B cell (primary cell): ENCODE results near the gene HSD17B12. TPM values are rescaled to one million over a fixed set of nuclear protein-coding genes. Genes with fewer than 3 reads are reported as not detected.

Experiments
- ATAC-seq: fragments of 200-7000 bp; cut with Tn5 transposase; one replicate; pipeline ENCODE4 v1.10.0; 2021; ENCODE audit warnings: low read depth, mild to moderate bottlenecking, moderate number of reproducible peaks, moderate library complexity
- CTCF ChIA-PET: fragments of 350-600 bp; sonication (Branson Sonifier 250); formaldehyde crosslinking; loops from one replicate; lab custom pipeline; 2021; ENCODE audit warnings: antibody characterized with exemption, inconsistent platforms; lab: Charles Lee
- POLR2A ChIA-PET: fragments of 350-600 bp; sonication (Branson Sonifier 250); formaldehyde crosslinking; loops from one replicate; lab custom pipeline; 2021; ENCODE audit warnings: antibody characterized with exemption; lab: Charles Lee
- DNase-seq: peaks from one replicate; pipeline ENCODE4 v3.0.0; 2013
- H2AFZ ChIP-seq: 2 replicates; pipeline ENCODE4 v1.6.1; 2012; ENCODE audit warnings: mild to moderate bottlenecking, low read depth, low read length; ENCODE audit not compliant: insufficient read depth, poor library complexity, severe bottlenecking
- H3K27ac ChIP-seq, 2 donors: 1 replicate in 1 of 2; 2 replicates in 1 of 2; pipeline ENCODE4 v1.5.1; 2012 to 2013; ENCODE audit warnings: low read length in 2 of 2, mild to moderate bottlenecking in 2 of 2, moderate library complexity in 1 of 2
- H3K27me3 ChIP-seq, 4 experiments: fragments of 200-600 bp in 1 of 4; sonication (generic) in 1 of 4; replicated peaks in 1 of 4; 1 replicate in 2 of 4; 2 replicates in 2 of 4; pipeline versions ENCODE4 v1.6.1 to v1.7.0; 2013 to 2016; ENCODE audit warnings: low read length in 3 of 4, mild to moderate bottlenecking in 2 of 4, mixed read lengths in 1 of 4, moderate library complexity in 1 of 4; ENCODE audit not compliant: insufficient read depth in 4 of 4, control insufficient read depth in 3 of 4; ENCODE audit errors: control extremely low read depth in 1 of 4
- H3K36me3 ChIP-seq, 2 experiments: replicated peaks in 1 of 2; 1 replicate in 1 of 2; 2 replicates in 1 of 2; pipeline versions ENCODE4 v1.6.1 to v1.7.1; 2013; ENCODE audit warnings: low read length in 1 of 2; ENCODE audit not compliant: insufficient read depth in 2 of 2, control insufficient read depth in 1 of 2; ENCODE audit errors: control extremely low read depth in 1 of 2, extremely low read depth in 1 of 2
- H3K4me1 ChIP-seq, 2 donors: fragments of 200-600 bp in 1 of 2; sonication (generic) in 1 of 2; 1 replicate in 1 of 2; 2 replicates in 1 of 2; pipeline versions ENCODE4 v1.5.1 to v1.6.1; 2013 to 2017; ENCODE audit warnings: low read length in 2 of 2; ENCODE audit not compliant: control insufficient read depth in 2 of 2, insufficient read depth in 2 of 2
- H3K4me2 ChIP-seq: replicated peaks from 2 replicates; pipeline ENCODE3; 2012; ENCODE audit warnings: mild to moderate bottlenecking, low read depth, low read length; ENCODE audit not compliant: poor library complexity, severe bottlenecking
- H3K4me3 ChIP-seq, 5 experiments: fragments of 200-600 bp in 1 of 5; sonication (generic) in 1 of 5; 1 replicate in 3 of 5; 2 replicates in 2 of 5; pipeline versions ENCODE4 v1.5.1 to v1.7.0; 2011 to 2016; ENCODE audit warnings: low read length in 4 of 5, mild to moderate bottlenecking in 4 of 5, low read depth in 2 of 5, control low read depth in 1 of 5, moderate library complexity in 1 of 5; ENCODE audit not compliant: insufficient read depth in 1 of 5; ENCODE audit errors: control extremely low read depth in 1 of 5, extremely low read depth in 1 of 5
- H3K79me2 ChIP-seq: fragments of 200-600 bp; sonication (generic); one replicate; pipeline ENCODE4 v1.6.0; 2016; ENCODE audit warnings: low read length; ENCODE audit not compliant: control insufficient read depth, insufficient read depth
- H3K9ac ChIP-seq: fragments of 200-600 bp; sonication (generic); 2 replicates; pipeline ENCODE4 v1.6.1; 2017; ENCODE audit warnings: mild to moderate bottlenecking, low read length, moderate library complexity
- H3K9me3 ChIP-seq, 3 donors: one replicate each; pipeline versions ENCODE4 v1.6.1 to v1.7.1; 2013; ENCODE audit warnings: low read length in 2 of 3; ENCODE audit not compliant: control insufficient read depth in 2 of 3, insufficient read depth in 1 of 3; ENCODE audit errors: control extremely low read depth in 1 of 3
- H4K20me1 ChIP-seq: 2 replicates; pipeline ENCODE4 v1.6.0; 2012; ENCODE audit warnings: mild to moderate bottlenecking, low read length; ENCODE audit not compliant: insufficient read depth, control insufficient read depth, poor library complexity, severe bottlenecking
- H3K27ac Mint-ChIP-seq: one replicate; pipeline ENCODE4 v1.8.0; 2021; ENCODE audit warnings: mixed read lengths
- H3K27me3 Mint-ChIP-seq: one replicate; pipeline ENCODE4 v1.8.0; 2021; ENCODE audit warnings: mixed read lengths
- H3K4me1 Mint-ChIP-seq: one replicate; pipeline ENCODE4 v1.8.0; 2021; ENCODE audit warnings: mixed read lengths
- H3K4me3 Mint-ChIP-seq: one replicate; pipeline ENCODE4 v1.8.0; 2021; ENCODE audit warnings: mixed read lengths
- H3K9me3 Mint-ChIP-seq: one replicate; pipeline ENCODE4 v1.8.0; 2022; ENCODE audit warnings: mixed read lengths; ENCODE audit not compliant: insufficient read depth
- CTCF ChIP-seq: fragments of 200-600 bp; IDR thresholded peaks from one replicate; pipeline ENCODE4 v1.8.0; 2022; ENCODE audit warnings: antibody characterized with exemption, mild to moderate bottlenecking
- EZH2 ChIP-seq: IDR thresholded peaks from 2 replicates; pipeline ENCODE4 v1.6.1; 2012; ENCODE audit warnings: borderline replicate concordance, low read depth, mild to moderate bottlenecking, moderate library complexity, low read length; ENCODE audit not compliant: insufficient read depth, poor library complexity, severe bottlenecking
- WGBS: methylation state at CpG from one replicate; pipeline ENCODE4 v1.1.5; 2013; ENCODE audit warnings: missing lambda C conversion rate; ENCODE audit not compliant: insufficient coverage; 5-methylcytosine and 5-hydroxymethylcytosine counted together
- intact Hi-C: fragments of 100-400 bp; cut with micrococcal nuclease; formaldehyde crosslinking; loops from one replicate; pipeline ENCODE4 v1.10.0; 2022
- polyA plus RNA-seq: library from polyadenylated mRNA; depleted of rRNA; stranded (reverse); fragments of >200 nt; gene quantifications from 2 replicates; pipeline ENCODE4 v1.2.3, GENCODE V29; 2012
- total RNA-seq, 2 donors: library from RNA; stranded (reverse); fragments of 120-200 nt in 1 of 2; gene quantifications; 1 replicate in 1 of 2; 2 replicates in 1 of 2; pipeline versions ENCODE4 v1.2.3 to v1.2.4, GENCODE V29; 2013 to 2022

Gene HSD17B12
- total and polyA plus RNA-seq, 2 donors (not counting 1 experiment from before 2014, with no cell fraction given): 13.1 to 34.6 TPM

- H3K9me3 ChIP-seq: peaks cover 0 to 3% (median 1%) of the 10 kb centered on the region in 3 donors
- no peaks in the 10 kb centered on the region for H3K9me3 Mint-ChIP-seq
- DNase-seq (no peak), ATAC-seq (no peak)
- H2AFZ ChIP-seq: no peak overlapping the region
- H3K4me1 Mint-ChIP-seq: no peaks in the 10 kb centered on the region
- no peak overlapping the region for H3K9ac ChIP-seq
- H3K27me3 ChIP-seq: no peaks in the 10 kb centered on the region
- no peak overlapping the region for H3K27ac ChIP-seq
- H3K27ac Mint-ChIP-seq: no peak overlapping the region
- H3K4me2 ChIP-seq: no peak overlapping the region
- TF ChIP-seq EZH2 (no peak), CTCF (no peak)
- intact Hi-C loops: no loop called here
- H3K79me2 ChIP-seq: no peaks in the 10 kb centered on the region
- ChIA-PET POLR2A (no interaction called here), CTCF (no interaction called here)
- no peaks in the 10 kb centered on the region for H3K27me3 Mint-ChIP-seq
- H4K20me1 ChIP-seq: no peaks in the 10 kb centered on the region
- H3K4me3 ChIP-seq: no peak overlapping the region
- no peak overlapping the region for H3K4me3 Mint-ChIP-seq
- WGBS: 94% methylated on average over 2 of the region's 3 CpGs
- H3K4me1 ChIP-seq: no peaks in the 10 kb centered on the region
- peaks cover 0 to 5% of the 10 kb centered on the region in 2 experiments for H3K36me3 ChIP-seq
Observed at GRCh38 chr11:43806976-43807375, 126.4 kb downstream of the HSD17B12 start.

- ChIA-PET POLR2A (no interaction called here), CTCF (no interaction called here)
- Mint-ChIP-seq H3K27ac (no peak overlapping the region), H3K4me1 (no peaks in the 10 kb centered on the region), H3K27me3 (no peaks in the 10 kb centered on the region), H3K9me3 (no peaks in the 10 kb centered on the region), H3K4me3 (no peak overlapping the region)
- Histone ChIP-seq H3K79me2 (no peaks in the 10 kb centered on the region), H3K4me1 (no peaks in the 10 kb centered on the region), H3K27me3 (no peaks in the 10 kb centered on the region), H3K36me3 (peaks cover 4 to 8% of the 10 kb centered on the region in 2 experiments), H4K20me1 (no peaks in the 10 kb centered on the region), H2AFZ (no peak overlapping the region), H3K27ac (no peak overlapping the region), H3K4me3 (no peak overlapping the region), H3K9ac (no peak overlapping the region), H3K9me3 (no peaks in the 10 kb centered on the region), H3K4me2 (no peak overlapping the region)
- no peak for ATAC-seq
- intact Hi-C loops: no loop called here
- TF ChIP-seq EZH2 (no peak), CTCF (no peak)
- no CpG with 5 or more reads among the region's 7 CpGs for WGBS
- no peak for DNase-seq
Observed at GRCh38 chr11:43810929-43811596, 130.5 kb downstream of the HSD17B12 start.
